Activated T-helper 9 cell treated with anti-CD3 and anti-CD28 coated beads, Interleukin-2, amount 50 U/mL, for 16 hours (primary cell): Measurements from ENCODE around the gene TMCC1.
"Not testable (repeated sequence)": the region's sequence is repeated elsewhere in the genome, so short reads cannot be mapped to it uniquely, and the experiment has no call there.

Experiments
- DNase-seq: peaks from one replicate; pipeline ENCODE4 v3.0.0-alpha.2; 2020; ENCODE audit warnings: low read depth

The TMCC1 gene

DNA sequence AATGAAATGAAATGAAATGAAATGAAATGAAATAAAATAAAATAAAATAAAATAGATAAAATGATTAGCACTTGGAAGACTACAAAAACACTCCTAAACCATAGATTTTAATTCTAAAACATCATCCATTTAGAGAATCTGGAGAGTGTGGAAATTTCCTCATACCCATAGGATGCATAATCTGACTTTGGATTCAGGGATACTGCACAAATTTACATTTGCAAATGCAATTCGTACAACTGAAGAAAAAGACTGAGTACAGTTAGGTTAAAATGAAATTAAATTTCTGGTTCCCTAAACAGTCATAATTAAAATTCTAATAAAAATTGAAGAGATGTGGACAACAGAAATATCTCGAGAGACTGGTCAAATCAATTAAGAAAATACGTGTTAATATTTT lies 122.9 kb downstream of the TMCC1 start:
- DNase-seq: no peak

DNA sequence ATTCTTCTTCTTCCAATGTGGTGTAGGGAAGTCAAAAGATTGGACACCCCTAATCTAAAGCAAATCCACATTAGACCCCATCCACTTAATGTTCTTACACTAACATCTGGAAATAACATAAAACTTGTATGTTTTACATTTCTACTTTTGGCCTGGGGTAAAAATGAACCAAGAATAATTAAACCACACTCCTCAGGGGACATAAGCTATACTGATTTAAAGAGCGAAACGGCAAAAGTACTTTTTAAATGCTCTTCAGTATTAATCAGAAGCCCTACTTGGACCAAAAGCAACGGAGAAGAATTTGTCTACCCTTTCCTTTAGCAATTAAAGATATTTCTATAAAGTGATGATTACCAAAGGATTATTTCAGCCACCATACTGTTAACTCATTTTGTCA lies 123.9 kb downstream of the TMCC1 start:
- DNase-seq: no peak

DNA sequence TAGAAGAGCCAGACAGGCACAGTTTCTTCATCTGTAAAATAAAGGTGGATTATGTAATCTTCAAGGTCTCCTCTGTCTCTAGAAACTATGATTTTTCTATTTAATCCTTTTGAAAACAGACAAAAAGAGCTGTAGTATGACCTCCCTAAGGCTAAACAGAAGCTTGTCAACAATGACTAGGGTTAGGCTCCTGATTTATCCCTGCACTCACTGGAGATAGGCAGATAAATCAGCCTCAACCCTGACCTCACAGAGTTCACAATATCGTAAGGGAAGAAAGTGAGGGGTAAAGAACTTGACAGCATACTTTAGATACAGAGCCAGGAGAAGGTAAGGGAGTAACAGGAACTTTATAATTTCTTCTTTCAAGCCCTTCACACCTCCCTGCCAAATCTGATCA lies 124.8 kb downstream of the TMCC1 start:
- no peak for DNase-seq

DNA sequence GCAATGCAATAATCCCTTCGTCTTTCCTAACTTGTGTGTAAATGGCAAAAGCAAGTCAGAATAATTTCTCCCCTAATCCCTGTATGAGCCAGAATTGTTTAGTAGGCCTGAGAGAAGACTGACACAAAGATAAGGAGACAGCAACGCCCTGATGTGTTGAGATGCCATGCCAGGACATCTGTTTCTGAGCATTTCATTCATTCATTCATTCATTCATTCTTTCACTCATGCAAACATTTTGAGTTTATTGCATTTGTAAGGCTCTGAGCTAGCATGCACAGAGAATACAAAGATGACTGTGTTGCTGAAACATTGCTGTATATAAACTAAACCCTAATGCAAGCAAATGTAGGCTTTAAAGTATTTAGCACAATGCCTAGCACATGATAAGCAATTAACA lies 127.4 kb downstream of the TMCC1 start:
- DNase-seq: no peak

DNA sequence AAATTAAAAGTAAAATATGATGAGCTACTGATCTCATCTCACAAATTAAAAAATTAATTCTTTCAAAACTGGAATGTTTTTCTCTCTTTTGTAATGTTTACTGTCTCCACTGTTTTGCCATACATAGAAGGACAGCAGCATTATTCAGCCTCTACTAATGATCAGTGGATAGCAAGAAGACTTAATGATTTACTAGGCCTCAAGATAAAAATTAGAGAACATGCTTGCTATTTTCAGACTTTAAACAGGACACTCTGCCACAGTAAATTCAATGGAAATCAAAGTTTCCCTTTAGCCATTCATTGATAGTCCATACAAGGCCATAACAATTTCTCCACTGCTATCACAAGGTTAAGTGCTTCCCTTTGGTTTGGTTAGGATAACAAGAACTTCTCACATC lies 129.4 kb downstream of the TMCC1 start:
- DNase-seq: no peak

DNA sequence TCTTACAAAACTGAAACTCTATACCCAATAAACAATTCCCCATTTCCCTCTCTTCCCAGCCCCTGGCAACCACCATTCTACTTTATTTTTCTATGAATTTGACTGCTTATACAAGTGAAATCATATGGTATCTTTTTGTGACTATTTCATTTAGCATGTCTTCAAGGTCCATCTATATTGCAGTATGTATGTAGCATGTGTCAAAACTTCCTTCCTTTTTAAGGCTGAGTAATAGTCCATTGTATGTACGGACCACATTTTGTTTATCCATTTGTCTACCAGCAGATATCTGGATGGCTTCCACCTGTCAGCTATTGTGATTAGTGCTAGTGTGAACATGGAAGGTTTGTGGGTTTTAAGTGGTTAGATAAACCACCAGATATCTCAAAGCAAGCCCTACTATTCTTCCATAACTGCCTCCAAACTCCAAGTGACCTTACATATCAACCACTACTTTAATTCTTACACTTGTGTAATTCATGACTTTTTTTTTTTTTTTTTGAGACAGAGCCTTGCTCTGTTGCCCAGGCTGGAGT lies 134.7 kb downstream of the TMCC1 start:
- no peak for DNase-seq

DNA sequence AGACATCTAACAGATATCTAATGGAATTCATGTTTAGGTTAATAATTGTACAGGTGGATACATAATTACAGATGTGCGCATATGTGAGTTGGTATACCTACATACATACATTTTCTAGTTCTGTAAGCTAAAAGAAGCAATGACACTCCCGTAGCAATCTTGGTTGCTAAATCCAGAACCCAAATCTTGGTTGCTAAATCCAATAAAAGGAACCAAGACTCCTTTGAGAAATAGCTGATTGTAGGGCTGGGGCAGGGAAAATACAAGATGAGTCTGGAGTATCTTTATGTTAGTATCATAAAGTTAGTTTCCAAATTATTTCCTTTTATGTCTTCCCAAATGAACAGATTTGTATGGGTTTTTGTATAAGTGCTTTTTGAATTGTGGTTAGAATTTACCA lies 135.2 kb downstream of the TMCC1 start:
- DNase-seq: no peak

DNA sequence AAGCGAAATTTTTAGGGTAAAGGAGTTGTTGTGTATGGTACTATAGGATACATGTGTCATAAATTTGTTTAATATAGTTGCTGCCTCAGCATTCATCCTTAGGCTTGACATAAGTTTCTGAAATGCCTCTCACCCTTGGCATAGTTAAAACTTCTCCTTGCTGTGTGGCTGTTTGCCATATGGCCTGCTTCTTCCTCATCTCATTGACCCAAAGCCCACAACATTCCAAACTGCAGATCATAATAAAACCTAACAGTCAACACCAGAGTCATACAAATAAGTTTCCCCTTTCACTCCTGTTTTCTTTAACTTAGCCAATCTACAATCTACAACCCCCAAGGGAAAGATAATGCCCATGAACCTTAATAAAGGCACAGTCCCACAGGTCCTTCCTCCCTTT lies 136.6 kb downstream of the TMCC1 start:
- DNase-seq: no peak

DNA sequence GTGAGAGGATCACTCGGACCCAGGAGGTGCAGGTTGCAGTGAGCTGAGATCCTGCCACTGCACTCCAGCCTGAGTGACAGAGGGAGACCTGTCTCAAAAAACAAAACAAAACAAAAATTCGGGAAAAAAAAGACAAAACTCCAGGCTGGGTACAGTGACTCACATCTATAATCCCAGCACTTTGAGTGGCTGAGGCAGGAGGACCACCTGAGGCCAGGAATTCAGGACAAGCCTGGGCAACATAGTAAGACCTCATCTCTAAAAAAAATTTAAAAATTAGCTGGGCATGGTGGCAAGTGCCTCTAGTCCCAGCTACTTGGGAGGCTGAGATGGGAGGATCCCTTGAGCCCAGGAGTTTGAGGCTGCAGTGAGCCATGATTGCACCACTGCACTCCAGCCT lies 142.4 kb downstream of the TMCC1 start:
- not testable (repeated sequence) for DNase-seq

DNA sequence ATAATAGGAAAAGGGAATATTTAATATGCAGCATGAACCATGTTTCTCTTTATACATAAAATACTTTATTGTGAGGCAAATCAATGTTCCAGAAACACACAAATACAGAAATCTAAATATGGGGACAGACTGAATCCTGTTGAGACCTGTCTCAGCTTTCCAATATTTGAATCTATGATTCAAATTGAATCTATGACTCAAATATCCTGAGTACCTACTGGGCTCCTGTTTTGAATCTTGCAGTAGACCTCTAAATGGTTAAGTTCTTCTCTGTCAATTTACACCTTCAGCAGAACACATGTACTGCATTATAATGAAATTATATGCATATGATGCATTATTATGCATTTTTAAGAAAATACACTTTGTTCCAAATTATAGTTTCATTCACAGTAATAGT lies 143.8 kb downstream of the TMCC1 start:
- no peak for DNase-seq

DNA sequence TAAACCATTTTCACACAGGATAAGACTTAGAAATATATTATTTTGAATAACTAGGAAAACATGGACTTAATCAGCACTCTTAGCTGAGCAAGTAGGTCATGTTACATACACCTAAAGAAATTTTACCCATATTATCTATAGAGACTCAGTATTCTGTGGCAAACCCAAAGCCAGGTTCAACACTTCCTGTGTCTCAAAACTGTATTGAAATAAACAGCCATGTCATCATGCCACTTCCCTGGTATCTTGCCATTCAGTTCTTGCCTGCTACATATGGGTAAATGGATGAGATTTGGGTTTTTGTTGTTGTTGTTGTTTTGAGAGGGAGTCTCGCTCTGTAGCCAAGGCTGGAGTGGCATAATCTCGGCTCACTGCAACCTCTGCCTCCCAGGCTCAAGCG lies 145.5 kb downstream of the TMCC1 start:
- no peak for DNase-seq

DNA sequence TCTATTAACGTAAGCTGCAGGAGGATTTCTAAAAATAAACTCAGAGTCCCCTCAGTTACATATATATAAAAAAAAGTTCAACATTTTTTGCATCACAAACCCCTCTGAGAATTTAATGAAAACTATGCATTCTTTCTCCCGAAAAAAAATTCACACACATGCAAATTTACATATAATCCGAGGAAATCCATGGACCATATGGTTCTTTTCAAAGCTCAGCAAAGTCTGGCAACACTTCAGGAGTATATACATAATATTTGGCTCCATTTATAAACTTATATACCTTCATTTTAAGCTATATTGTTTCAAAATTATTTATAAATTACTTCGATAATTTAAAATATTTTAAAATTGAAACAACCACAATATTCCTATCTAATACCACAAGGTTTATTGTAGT lies 146.4 kb downstream of the TMCC1 start:
- no peak for DNase-seq

DNA sequence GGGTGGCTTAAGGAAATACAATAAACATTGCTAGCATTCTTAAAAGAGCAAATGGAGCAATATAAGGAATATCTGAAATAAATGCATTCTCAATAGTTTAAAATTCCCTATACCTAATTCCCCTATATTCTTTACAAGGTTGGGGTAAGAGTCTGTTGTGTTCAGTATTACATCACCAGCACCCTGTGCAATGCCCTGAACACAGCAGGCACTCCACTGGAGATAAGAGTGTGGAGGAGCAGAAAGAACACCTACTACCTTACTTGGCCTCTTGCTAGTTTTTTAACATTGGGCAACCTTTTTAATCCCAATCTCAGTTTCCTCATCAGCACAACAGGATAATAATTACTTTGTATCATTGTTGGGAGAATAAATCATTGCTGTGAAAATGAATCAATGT lies 146.9 kb downstream of the TMCC1 start:
- no peak for DNase-seq

DNA sequence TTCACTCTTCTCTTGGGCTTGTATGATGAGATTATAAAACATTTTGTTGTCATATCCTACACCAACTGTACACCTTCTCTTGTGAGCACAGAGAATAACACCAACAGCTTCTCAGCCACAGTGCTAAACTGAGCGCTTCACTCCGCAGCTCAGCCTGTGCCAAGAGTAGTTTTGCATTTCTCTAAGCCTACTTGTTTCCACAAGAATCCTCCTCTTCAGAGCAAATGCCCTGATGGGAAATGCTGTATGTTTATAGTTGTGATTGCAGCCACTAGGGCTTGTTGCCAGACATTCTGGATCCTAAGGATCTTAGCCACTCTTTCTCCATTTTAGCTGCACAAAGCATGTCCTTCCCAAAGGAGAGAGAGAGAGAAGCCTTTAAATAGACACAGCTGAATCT lies 148.3 kb downstream of the TMCC1 start:
- no peak for DNase-seq

DNA sequence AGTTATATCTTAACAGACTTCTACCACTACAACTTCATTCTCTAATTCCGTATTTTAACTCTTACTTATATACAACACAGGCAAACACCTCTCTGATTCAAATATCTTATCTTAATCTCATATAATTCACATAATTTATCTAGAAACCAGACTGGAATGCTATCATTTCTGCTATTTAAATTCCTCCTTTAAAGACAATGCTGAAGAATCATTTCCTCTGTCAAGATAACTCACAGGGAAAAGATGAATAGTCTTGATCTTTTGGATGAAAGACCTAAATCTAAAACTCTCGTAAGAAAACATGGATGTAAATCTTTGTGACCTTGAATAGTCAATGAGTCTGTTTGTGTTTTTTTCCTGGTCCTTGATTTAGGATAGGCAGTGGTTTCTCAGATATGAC lies 151.7 kb downstream of the TMCC1 start:
- DNase-seq: no peak

DNA sequence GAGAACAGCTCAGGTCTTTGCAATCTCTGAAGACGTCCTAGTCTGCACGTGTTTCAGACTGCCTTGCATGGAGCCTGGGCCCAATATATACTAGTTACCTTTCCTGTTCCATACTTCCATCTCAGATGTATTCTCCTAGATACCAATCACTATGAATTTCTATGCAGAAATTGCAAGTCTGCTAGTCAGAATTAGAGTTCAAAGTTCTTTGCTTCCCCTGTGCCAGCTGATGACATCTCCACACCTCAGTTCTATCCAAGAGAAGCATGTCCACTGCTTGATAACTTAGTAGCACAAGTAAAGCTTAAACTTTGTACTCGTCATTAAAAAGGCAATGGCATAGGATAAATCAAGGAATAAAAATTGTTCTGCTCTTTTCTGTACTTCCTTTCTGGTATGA lies 153.4 kb downstream of the TMCC1 start:
- no peak for DNase-seq

DNA sequence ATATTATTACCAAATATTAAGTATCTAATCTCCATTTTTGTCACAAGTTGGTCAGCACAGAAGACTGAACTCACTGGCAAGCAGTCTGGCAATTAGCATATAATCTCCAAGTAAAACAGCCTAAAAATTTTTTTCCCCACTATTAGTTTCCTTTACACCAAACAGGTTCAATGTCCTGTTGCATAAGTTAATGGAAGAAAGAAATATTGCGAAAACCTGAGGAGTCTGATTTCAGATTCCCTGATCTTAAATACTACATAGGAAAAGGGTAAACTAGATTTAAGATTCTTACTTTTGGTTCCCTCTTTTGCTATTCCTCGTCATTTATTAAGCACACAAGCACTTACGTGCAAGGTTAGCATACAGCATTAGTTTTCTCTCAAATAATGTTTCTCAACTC lies 153.9 kb downstream of the TMCC1 start:
- DNase-seq: no peak

DNA sequence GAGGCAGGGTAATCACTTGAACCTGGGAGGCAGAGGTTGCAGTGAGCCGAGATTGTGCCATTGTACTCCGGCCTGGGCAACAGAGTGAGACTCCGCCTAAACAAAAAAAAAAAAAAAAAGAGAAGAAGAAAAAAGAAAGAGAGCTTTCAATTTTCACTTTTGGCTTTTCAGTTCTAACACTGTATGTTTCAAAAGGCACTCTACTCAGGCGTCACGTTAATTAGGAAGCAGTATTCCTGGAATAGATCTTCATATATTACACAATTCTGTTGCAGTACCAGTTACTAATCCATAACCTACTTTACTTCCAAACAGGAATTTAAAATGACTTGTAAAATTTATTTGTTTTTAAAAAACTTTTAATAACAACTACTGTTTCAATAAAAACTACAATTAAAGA lies 155.3 kb downstream of the TMCC1 start:
- DNase-seq: no peak

DNA sequence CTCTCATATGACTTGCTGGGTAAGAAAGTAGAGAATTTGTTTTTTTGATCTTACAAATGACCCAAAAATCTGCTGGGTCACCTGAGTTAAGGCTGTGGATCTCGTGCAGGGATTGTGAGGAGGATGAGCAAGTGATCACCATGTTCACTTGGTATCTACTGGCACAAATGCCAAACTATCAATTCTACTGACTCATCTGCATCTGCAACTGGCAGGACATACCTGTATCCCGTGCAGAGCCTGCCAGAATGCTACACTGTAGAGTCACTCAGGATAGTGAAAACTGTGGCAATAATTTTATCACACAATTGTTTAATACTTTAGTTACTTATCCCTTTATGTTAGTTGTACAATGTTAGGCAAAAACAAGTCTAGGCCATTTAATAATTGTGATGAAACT lies 157.4 kb downstream of the TMCC1 start:
- no peak for DNase-seq

DNA sequence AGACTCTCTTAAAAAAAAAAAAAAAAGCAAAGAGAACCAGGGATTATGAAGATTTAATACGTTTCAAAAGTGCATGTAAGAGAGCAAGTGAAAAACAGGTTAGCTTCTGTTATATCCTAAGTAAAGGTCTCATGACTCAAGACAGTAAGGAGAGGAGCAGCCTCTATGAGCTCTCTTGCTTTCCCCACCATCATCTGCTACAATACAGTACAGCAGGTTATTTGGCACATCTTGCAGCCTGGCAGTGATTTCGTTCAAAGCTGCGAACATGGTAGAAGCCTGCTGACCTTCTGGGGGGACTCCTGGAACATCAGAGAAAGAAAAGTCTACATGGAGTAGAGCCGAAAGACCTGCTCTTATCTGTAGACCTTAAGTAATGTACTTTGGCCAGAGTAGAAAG lies 157.9 kb downstream of the TMCC1 start:
- DNase-seq: no peak

DNA sequence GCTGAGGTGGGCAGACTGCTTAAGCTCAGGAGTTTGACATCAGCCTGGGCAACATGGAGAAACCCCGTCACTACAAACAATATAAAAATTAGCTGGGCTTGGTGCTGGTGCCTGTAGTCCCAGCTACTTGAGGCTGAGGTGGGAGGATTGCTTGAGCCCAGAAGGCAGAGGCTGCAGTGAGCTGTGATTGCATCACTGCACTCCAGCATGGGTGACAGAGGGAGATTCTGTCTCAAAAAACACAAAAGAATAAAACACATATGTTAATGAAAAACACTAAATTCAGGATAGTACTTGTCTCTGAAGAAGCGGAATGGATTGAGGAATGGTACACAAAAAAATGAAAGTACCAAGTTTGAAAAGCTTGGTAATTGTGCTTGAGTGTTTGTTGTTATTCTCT lies 159.1 kb downstream of the TMCC1 start:
- DNase-seq: no peak

DNA sequence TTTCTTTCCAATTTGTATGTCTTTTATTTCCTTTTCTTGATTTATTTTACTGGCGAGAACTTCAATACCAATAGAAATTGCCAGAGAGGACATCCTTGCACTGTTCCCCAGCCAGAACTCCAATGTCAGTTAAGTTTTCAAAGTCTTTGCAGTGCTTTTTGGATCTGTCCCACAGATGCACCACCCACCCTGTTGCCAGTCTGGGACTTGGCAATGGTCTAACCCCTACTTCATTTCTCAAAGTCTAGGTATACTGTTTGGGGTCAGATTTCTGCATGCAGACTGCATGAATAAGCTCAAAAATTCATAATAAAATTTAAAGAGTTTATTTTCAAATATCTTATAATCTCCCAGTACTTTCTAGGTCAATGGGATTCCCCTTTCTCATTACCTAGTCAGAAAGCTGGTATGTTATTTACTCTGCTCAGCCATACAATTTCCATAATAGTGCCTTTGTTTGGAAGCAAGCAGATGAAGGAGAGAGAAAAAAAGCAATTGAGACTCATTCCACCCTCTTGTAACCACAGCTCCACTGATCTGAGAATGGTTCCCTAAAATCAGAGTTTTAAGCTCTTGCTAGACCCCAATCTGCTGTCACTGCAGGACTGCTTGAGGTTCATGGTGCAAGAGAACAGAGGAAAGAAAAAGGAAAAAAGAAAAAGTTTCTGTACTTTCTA lies 161.2 kb downstream of the TMCC1 start:
- DNase-seq: no peak

DNA sequence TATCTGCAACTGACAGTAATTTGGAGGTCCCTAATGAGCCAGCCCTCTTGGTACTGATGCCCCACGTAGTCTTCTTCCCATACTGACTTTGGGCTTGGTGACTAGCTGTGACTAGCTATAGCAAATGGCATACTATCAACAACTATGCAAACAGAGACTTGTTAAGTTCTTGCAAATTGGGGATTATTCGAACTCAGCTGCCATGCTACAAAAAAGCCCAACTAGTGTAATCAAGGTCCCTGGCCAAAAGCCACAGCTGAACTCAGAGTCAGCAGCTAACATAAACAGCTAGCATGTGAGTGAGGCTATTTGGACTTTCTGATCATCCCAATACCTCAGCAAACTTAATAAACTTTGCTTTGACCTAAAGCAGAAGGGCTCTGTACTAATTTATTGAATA lies 165.8 kb downstream of the TMCC1 start:
- DNase-seq: no peak

DNA sequence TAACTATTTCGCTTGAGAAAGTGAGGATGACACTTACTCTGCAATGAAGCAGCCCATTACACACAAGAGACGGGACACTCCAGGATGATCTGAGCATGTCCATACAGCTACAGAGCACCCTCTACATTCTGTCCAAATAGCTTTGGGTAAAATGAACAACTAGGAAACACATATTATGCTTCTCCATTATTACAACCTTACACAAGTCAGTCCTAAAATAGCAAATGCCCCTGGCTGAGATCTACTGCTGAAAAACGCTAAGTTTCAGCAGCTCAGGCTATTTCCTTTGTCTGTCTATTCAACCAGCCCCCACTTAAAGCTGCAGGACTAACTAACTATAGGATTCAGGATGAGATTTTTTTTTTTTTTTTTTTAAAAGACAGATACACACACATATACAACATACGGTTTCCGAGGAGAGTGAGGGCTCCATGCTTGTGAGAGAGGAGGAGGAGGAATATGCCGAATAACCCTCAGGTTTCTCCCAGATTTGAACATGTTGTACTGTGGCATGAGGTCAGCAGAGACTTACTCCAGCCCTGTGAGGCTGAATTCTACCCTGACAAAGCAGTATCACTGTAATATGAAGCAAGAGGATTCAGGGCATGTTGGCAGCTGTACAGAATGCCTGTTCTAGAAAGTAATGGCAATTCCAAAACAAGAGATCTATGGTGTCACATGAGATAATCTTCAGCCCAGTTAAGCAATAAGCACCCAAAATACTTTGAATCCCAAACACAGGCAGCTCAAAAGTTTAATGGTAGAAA lies 169.8 kb downstream of the TMCC1 start:
- no peak for DNase-seq
